Common myeloid progenitor, CD34-positive (primary cell): ENCODE results near the gene WHRN.

ENCODE experiments used
- CTCF ChIA-PET: fragments of 350-600 bp; sonication (Branson Sonifier 250); formaldehyde crosslinking; loops from one replicate; lab custom pipeline; 2021; ENCODE audit warnings: antibody characterized with exemption; lab: Charles Lee
- POLR2A ChIA-PET: fragments of 350-600 bp; sonication (Branson Sonifier 250); formaldehyde crosslinking; loops from one replicate; lab custom pipeline; 2021; ENCODE audit warnings: antibody characterized with exemption; lab: Charles Lee
- DNase-seq, 3 donors: peaks; one replicate each; pipeline versions ENCODE4 v3.0.0 to v3.0.0-alpha.2; 2013
- H3K27ac ChIP-seq, 2 experiments: 1 replicate in 1 of 2; 2 replicates in 1 of 2; pipeline ENCODE4 v1.7.0; 2013; ENCODE audit warnings: inconsistent platforms in 2 of 2, low read length in 2 of 2, mild to moderate bottlenecking in 2 of 2, low read depth in 1 of 2, moderate library complexity in 1 of 2; ENCODE audit not compliant: severe bottlenecking in 2 of 2, insufficient read depth in 1 of 2, poor library complexity in 1 of 2
- H3K27me3 ChIP-seq, 5 experiments: replicated peaks in 2 of 5; 1 replicate in 3 of 5; 2 replicates in 2 of 5; pipeline versions ENCODE4 v1.6.1 to v1.7.0; 2013; ENCODE audit warnings: low read length in 4 of 5, mild to moderate bottlenecking in 2 of 5, moderate library complexity in 2 of 5, inconsistent platforms in 1 of 5; ENCODE audit not compliant: insufficient read depth in 5 of 5, control insufficient read depth in 4 of 5
- H3K36me3 ChIP-seq, 4 experiments: 1 replicate in 2 of 4; 2 replicates in 2 of 4; pipeline versions ENCODE4 v1.6.1 to v1.7.0; 2013; ENCODE audit warnings: low read length in 3 of 4, control low read depth in 1 of 4, mild to moderate bottlenecking in 1 of 4; ENCODE audit not compliant: control insufficient read depth in 4 of 4, insufficient read depth in 4 of 4
- H3K4me1 ChIP-seq, 4 experiments: 1 replicate in 3 of 4; 2 replicates in 1 of 4; pipeline versions ENCODE4 v1.6.1 to v1.7.1; 2013; ENCODE audit warnings: low read length in 3 of 4, mild to moderate bottlenecking in 3 of 4, control low read depth in 1 of 4, inconsistent platforms in 1 of 4, moderate library complexity in 1 of 4; ENCODE audit not compliant: control insufficient read depth in 4 of 4, insufficient read depth in 4 of 4; ENCODE audit errors: control extremely low read depth in 1 of 4
- H3K4me3 ChIP-seq, 7 experiments: 1 replicate in 4 of 7; 2 replicates in 3 of 7; pipeline versions ENCODE4 v1.5.1 to v1.7.0; 2013; ENCODE audit warnings: mild to moderate bottlenecking in 7 of 7, low read length in 6 of 7, moderate library complexity in 6 of 7, inconsistent platforms in 2 of 7, low read depth in 2 of 7, control low read depth in 1 of 7; ENCODE audit not compliant: insufficient read depth in 4 of 7, control insufficient read depth in 1 of 7; ENCODE audit errors: extremely low read depth in 1 of 7
- H3K9me3 ChIP-seq, 5 experiments: 1 replicate in 4 of 5; 2 replicates in 1 of 5; pipeline versions ENCODE4 v1.6.1 to v1.7.1; 2013; ENCODE audit warnings: low read length in 4 of 5, mild to moderate bottlenecking in 2 of 5, inconsistent platforms in 1 of 5, low read depth in 1 of 5, moderate library complexity in 1 of 5; ENCODE audit not compliant: control insufficient read depth in 4 of 5, insufficient read depth in 2 of 5; ENCODE audit errors: control extremely low read depth in 1 of 5
- WGBS: methylation state at CpG from one replicate; pipeline ENCODE4 v1.1.5; 2013; ENCODE audit not compliant: insufficient coverage; 5-methylcytosine and 5-hydroxymethylcytosine counted together

The WHRN gene

DNA sequence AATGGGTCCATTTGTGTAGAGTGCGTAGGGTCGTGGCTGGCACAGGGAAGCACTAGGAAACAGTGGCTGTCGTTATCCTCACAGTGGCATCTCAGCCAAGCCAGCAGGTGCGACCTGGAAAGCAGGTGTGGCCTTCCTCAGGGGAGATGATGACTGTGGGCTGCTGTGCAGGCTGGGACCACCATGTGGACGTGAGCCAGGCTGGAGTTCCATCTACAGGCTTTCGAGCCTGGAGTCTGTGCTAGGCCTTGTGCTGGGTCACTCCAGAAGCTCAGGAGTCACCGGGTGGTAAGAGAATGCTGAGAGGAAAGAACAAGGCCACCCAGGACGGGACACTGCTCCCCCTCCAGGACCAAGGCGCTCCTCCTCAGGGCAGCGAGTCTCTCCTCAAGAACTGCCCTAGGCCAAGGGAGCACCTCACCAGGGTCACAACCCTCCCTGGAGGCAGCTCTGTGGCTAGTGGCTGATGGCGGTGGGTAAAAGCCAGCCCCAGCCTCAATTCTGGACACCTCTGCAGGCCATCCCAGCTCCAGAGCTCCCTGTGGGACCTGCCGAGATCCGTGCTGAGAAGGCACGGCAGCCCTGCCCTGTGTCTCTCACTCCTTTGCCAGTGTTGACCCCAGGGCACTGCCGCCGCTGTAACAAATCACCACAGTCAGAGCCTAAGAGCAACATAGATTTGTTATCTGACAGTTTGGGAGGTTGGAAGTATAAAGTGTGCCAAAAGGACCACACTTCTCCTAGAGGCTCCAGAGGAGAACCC lies 36.0 kb downstream of the WHRN start:
- peaks cover 0 to under 1% (median 0%) of the 10 kb centered on the region in 5 experiments for H3K9me3 ChIP-seq
- no peak for DNase-seq
- ChIA-PET POLR2A (interaction anchor here (0.9 kb wide), 1 partner anchor 120 kb away, joined by 3 read pairs; no protein-coding TSS in a partner anchor), CTCF (no interaction called here)
- 92% methylated on average over 11 of the region's 16 CpGs for WGBS
- H3K27me3 ChIP-seq = no peaks in the 10 kb centered on the region
- no peaks in the 10 kb centered on the region for H3K36me3 ChIP-seq
- H3K4me3 ChIP-seq = no peak overlapping the region
- H3K27ac ChIP-seq = no peak overlapping the region
- no peaks in the 10 kb centered on the region for H3K4me1 ChIP-seq

DNA sequence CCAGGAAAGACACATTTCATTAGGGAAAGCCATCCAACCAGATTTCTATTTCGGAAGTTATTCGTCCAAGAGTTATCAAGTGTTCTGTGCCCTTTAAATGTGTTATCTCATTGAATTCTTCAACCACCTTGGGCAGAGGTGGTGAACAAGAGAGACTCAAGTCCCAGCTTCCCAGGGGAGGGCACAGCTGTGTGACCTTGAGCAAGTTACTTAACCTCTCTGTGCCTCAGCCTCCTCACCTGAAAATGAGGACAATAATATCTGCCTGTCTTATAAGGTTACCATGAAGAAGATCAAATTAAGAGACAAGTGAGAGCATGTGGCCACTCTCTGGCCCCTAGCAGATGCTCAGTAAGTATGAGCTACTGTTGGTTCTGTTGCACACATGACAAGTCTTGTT lies 37.4 kb downstream of the WHRN start:
- Histone ChIP-seq H3K27me3 (no peaks in the 10 kb centered on the region), H3K4me1 (no peaks in the 10 kb centered on the region), H3K4me3 (no peak overlapping the region), H3K36me3 (no peaks in the 10 kb centered on the region), H3K27ac (no peak overlapping the region), H3K9me3 (peaks cover 0 to 2% (median 0%) of the 10 kb centered on the region in 5 experiments)
- no peak for DNase-seq
- WGBS = 100% methylated on average over 2 of the region's 2 CpGs
- ChIA-PET POLR2A (no interaction called here), CTCF (no interaction called here)

DNA sequence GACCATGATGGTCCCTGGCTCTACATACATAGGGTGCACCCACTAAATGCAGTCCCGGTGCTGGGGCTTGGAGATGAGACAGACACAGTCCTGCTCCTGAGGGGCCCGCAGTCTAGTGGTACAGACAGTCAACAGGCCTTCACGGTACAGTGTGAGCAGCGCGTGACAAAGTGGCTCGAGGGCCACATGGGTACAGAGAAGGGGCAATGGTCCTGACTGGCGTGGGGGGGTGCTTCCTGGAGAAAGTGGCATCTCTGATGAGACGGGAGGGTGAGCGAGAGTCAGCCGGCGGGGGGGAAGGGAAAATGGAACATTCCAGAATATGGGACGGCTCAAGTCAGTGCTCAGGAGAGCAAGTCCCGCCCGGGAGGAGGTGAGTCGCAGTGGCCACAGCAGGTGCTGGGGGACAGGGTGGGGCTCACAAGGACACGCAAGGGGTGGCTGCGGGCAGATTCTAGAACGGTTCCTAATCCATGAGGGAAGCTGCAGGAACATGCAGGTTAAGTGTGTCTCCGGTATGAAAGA lies 38.0 kb downstream of the WHRN start:
- ChIA-PET POLR2A (no interaction called here), CTCF (no interaction called here)
- H3K27ac ChIP-seq = no peak overlapping the region
- H3K9me3 ChIP-seq = peaks cover 0 to 2% (median 0%) of the 10 kb centered on the region in 5 experiments
- H3K4me3 ChIP-seq = no peak overlapping the region
- DNase-seq = no peak
- H3K4me1 ChIP-seq = no peaks in the 10 kb centered on the region
- H3K36me3 ChIP-seq = no peaks in the 10 kb centered on the region
- 96% methylated on average over 18 of the region's 19 CpGs for WGBS
- no peaks in the 10 kb centered on the region for H3K27me3 ChIP-seq

DNA sequence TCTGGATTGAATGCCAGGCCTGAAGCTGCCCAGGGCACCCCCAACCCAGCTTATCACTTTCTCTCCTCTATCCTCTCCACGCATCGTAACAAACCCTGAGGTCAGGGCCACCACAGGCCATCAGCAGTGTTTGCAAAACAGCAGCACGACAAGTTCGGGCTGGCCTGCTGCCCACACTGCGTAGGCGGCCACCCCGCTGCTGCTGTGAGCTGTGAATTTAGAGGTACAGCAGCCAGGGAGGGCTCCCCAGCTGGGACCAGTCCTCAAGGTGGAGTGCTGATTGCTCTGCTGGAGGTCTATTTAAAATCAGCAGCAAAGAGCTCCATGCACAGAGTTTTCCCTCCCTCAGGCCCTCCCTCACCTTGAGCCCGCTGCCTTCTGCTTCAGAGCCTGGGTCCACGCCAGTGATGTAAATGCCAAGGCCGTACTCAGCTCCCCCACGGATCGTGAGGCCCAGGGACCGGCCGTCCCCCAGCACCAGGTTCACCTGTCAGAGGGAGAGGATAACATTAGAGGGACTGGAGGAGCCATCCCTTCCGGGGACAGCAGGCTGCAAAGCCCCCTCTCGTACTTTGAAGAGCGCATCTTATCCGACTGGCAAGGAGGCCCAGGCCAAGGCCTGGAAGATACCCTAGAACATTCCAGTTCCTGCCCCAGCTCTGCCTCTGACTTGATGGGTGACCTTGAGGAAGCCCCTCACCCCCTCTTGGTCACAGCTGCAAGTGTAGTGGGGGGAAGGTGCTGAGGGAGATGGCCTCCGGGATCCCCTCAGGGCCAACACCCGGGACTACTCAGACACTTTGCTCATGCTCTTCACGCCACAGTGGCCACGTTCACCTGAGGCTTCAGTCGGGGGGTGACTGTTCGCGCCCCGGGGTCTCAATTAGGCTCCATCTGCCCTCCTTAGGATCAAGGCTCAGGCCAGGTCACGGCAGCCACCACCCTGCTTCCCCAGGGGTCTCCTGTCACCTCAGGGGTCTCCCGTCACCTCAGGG lies 39.1 kb downstream of the WHRN start:
- ChIA-PET CTCF (no interaction called here), POLR2A (no interaction called here)
- 98% methylated on average over 23 of the region's 28 CpGs for WGBS
- no peak for DNase-seq
- H3K27ac ChIP-seq = no peak overlapping the region
- no peaks in the 10 kb centered on the region for H3K36me3 ChIP-seq
- peaks cover 0 to 2% (median 0%) of the 10 kb centered on the region in 5 experiments for H3K9me3 ChIP-seq
- H3K4me1 ChIP-seq = no peaks in the 10 kb centered on the region
- H3K4me3 ChIP-seq = no peak overlapping the region
- no peaks in the 10 kb centered on the region for H3K27me3 ChIP-seq

DNA sequence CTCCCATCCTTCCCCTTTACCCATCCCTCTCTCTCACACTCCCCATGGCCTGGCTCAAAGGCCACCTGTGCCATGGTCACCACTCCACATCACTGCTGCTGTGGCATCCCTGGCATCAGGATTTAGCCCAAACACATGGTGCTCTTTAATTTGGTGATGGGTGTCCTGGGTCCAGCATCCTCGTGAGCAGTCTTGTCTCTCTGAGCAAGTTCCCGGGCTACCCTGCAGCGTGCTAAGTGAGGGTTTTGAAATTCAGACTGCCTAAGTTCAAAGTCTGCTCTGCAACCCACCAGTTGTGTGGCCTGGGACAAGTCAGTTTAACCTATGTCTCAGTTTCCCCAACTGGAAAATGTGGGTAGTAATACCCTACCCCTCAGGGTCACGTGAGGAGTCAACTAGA lies 39.9 kb downstream of the WHRN start:
- no peaks in the 10 kb centered on the region for H3K27me3 ChIP-seq
- no peak overlapping the region for H3K27ac ChIP-seq
- no peak overlapping the region for H3K4me3 ChIP-seq
- DNase-seq = no peak
- CTCF ChIA-PET = no interaction called here
- WGBS = 95% methylated on average over 3 of the region's 4 CpGs
- H3K36me3 ChIP-seq = no peaks in the 10 kb centered on the region
- peaks cover 0 to 2% (median 0%) of the 10 kb centered on the region in 5 experiments for H3K9me3 ChIP-seq
- no peaks in the 10 kb centered on the region for H3K4me1 ChIP-seq
- POLR2A ChIA-PET = no interaction called here

DNA sequence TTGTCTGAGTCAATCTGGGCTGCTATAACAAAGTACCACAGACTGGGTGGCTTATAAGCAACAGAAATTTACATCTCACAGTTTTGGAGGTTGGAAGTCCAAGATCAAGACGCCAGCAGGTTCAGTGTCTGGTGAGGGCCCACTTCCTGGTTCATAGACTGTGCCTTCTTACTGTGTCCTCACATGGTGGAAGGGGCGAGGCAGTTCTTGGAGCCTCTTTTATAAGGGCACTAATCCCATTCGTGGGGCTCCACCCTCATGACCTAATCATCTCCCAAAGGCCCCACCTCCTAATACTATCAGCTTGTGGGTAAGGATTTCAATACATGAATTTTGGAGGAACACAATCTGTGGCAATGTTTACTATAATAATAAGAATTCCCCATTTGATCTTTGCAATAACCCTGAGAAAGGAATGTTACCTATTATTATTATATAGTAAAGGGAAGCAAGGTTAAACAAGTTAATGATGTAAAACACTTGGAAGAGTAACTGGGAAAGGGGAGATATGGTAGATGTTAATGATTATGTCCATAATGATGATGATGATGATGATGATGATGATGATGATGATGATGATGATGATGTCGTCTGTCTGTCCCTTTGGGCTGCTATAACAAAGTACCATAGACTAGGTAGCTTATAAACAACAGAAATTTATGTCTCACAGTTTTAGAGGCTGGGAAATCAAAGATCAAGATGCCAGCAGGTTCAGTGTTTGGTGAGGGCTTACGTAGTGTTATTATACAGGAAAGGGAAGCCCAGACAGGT lies 40.8 kb downstream of the WHRN start:
- H3K27ac ChIP-seq = no peak overlapping the region
- no peak overlapping the region for H3K4me3 ChIP-seq
- ChIA-PET CTCF (no interaction called here), POLR2A (no interaction called here)
- H3K36me3 ChIP-seq = no peaks in the 10 kb centered on the region
- peaks cover 0 to 2% (median 0%) of the 10 kb centered on the region in 5 experiments for H3K9me3 ChIP-seq
- H3K27me3 ChIP-seq = no peaks in the 10 kb centered on the region
- 100% methylated on average over 2 of the region's 5 CpGs for WGBS
- H3K4me1 ChIP-seq = no peaks in the 10 kb centered on the region
- no peak for DNase-seq
